PC-3 (cell line): Measurements from ENCODE around the gene GP1BA. TPM values are rescaled to one million over a fixed set of nuclear protein-coding genes. Genes with fewer than 3 reads are reported as not detected.

ENCODE experiments used
- ATAC-seq: fragments of 200-7000 bp; cut with Tn5 transposase; 2 replicates; pipeline ENCODE4 v1.9.1; 2020; ENCODE audit warnings: mild to moderate bottlenecking, moderate library complexity
- BruUV-seq: library from RNA; stranded (reverse); fragments of 400-500 nt; replicated peaks from 2 replicates; lab custom pipeline; 2021; lab: Mats Ljungman, UMichigan
- CTCF ChIA-PET: fragments of 300-600 bp; sonication (Branson Sonifier 250); formaldehyde crosslinking; loops from one replicate; lab custom pipeline; 2022; ENCODE audit warnings: antibody characterized with exemption; lab: Charles Lee
- POLR2A ChIA-PET: fragments of 300-600 bp; sonication (Branson Sonifier 250); formaldehyde crosslinking; loops from one replicate; lab custom pipeline; 2022; ENCODE audit warnings: antibody characterized with exemption; ENCODE audit not compliant: unreplicated experiment; lab: Charles Lee
- DNase-seq: peaks from one replicate; pipeline ENCODE4 v3.0.0-alpha.2; 2015
- H2AFZ ChIP-seq: fragments of 300-600 bp; sonication (generic); 2 replicates; pipeline ENCODE4 v1.6.0; 2016; ENCODE audit warnings: antibody characterized with exemption, low read length
- H3F3A ChIP-seq: fragments of 300-600 bp; sonication (generic); one replicate; pipeline ENCODE4 v1.6.0; 2017; ENCODE audit warnings: antibody characterized with exemption, low read length, control low read depth, mild to moderate bottlenecking; ENCODE audit not compliant: unreplicated experiment
- H3K27ac ChIP-seq: fragments of 300-600 bp; sonication (generic); 2 replicates; pipeline ENCODE4 v1.5.1; 2016; ENCODE audit warnings: mild to moderate bottlenecking, low read length
- H3K27me3 ChIP-seq: fragments of 300-600 bp; sonication (generic); 2 replicates; pipeline ENCODE4 v1.6.1; 2016; ENCODE audit warnings: low read length, mixed read lengths
- H3K36me3 ChIP-seq: fragments of 300-600 bp; sonication (generic); 2 replicates; pipeline ENCODE4 v1.6.1; 2016; ENCODE audit warnings: low read depth, mixed run types, low read length, mixed read lengths
- H3K4me1 ChIP-seq: fragments of 300-600 bp; sonication (generic); 2 replicates; pipeline ENCODE4 v1.5.1; 2016; ENCODE audit warnings: low read length; ENCODE audit not compliant: insufficient read depth
- H3K4me2 ChIP-seq: fragments of 300-600 bp; sonication (generic); 2 replicates; pipeline ENCODE4 v1.6.0; 2016; ENCODE audit warnings: low read length
- H3K4me3 ChIP-seq: fragments of 300-600 bp; sonication (generic); 2 replicates; pipeline ENCODE4 v1.5.1; 2016; ENCODE audit warnings: mild to moderate bottlenecking, low read length, mixed read lengths
- H3K79me2 ChIP-seq: fragments of 300-600 bp; sonication (generic); 2 replicates; pipeline ENCODE4 v1.6.1; 2017; ENCODE audit warnings: low read length, mixed read lengths
- H3K9ac ChIP-seq: fragments of 300-600 bp; sonication (generic); 2 replicates; pipeline ENCODE4 v1.6.0; 2016; ENCODE audit warnings: mild to moderate bottlenecking, low read length
- H3K9me2 ChIP-seq: fragments of 300-600 bp; sonication (generic); replicated peaks from 2 replicates; pipeline ENCODE4 v1.6.1; 2016; ENCODE audit warnings: mixed run types, low read length, mixed read lengths
- H3K9me3 ChIP-seq: fragments of 300-600 bp; sonication (generic); 2 replicates; pipeline ENCODE4 v1.6.1; 2016; ENCODE audit warnings: low read length, mixed read lengths
- H4K20me1 ChIP-seq: fragments of 300-600 bp; sonication (generic); 2 replicates; pipeline ENCODE4 v1.6.1; 2016; ENCODE audit warnings: low read length, mixed read lengths
- CTCF ChIP-seq: fragments of 300-600 bp; sonication (generic); conservative IDR thresholded peaks from 2 replicates; pipeline ENCODE4 v1.5.1; 2017; ENCODE audit warnings: antibody characterized with exemption, low read depth, mild to moderate bottlenecking, low read length
- EZH2 ChIP-seq: fragments of 300-600 bp; sonication (generic); IDR thresholded peaks from one replicate; pipeline ENCODE4 v1.6.1; 2017; ENCODE audit warnings: antibody characterized with exemption, mild to moderate bottlenecking, low read length; ENCODE audit not compliant: unreplicated experiment
- EZH2phosphoT487 ChIP-seq: fragments of 300-600 bp; sonication (generic); IDR thresholded peaks from 2 replicates; pipeline ENCODE4 v1.6.1; 2018; ENCODE audit warnings: mild to moderate bottlenecking, antibody characterized with exemption, low read length, borderline replicate concordance
- intact Hi-C: fragments of 100-400 bp; cut with micrococcal nuclease; formaldehyde crosslinking; loops from 2 replicates; pipeline ENCODE4 v1.9.0; 2023
- total RNA-seq: library from RNA; depleted of rRNA; stranded (reverse); fragments of >200 nt; gene quantifications from 2 replicates; pipeline ENCODE4 v1.2.3, GENCODE V29; 2014

The GP1BA gene
- total RNA-seq, 1 experiment from 2014 or later: not detected

DNA sequence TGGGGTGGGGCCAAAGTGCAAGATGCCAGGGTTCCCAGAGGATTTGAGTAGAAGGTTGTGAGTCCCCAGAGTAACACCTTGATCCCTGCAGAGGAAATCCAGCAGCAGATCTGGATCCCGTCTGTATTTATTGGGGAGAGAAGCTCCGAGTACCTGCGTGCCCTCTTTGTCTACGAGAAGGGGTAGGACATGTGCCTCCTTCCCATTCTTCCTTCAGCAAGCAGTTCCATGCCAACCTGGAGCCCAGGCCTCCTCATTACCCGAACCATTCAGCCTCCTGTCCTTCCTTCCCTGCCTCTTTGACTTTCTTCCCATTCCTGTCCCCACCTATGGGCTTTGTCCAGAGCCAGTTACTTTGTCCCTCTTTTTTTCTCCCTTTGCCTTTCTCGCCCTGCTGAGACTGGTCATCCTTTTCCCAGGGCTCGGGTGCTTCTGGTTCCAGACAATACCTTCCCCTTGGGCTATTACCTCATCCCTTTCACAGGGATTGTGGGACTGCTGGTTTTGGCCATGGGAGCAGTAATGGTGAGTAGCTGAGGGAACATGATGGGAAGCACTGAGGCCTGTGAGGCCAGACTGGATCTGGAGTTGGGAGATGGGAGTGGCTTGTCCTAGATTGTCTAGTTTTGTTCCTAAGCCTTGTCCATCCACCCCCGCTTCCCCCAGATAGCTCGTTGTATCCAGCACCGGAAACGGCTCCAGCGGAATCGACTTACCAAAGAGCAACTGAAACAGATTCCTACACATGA lies 10.9 kb downstream of the GP1BA start:
- peaks cover 92% of the 10 kb centered on the region for H3K79me2 ChIP-seq
- no peak for DNase-seq
- H3K4me3 ChIP-seq: no peak overlapping the region
- no peaks in the 10 kb centered on the region for H3K9me2 ChIP-seq
- POLR2A ChIA-PET: no interaction called here
- H3K27ac ChIP-seq: no peak overlapping the region
- H3K9ac ChIP-seq: no peak overlapping the region
- no peak overlapping the region for H2AFZ ChIP-seq
- H3K4me1 ChIP-seq: peaks cover 38% of the 10 kb centered on the region
- ATAC-seq: no peak
- H4K20me1 ChIP-seq: peaks cover 26% of the 10 kb centered on the region
- H3K27me3 ChIP-seq: no peaks in the 10 kb centered on the region
- H3K36me3 ChIP-seq: peaks cover 29% of the 10 kb centered on the region
- CTCF ChIA-PET: no interaction called here
- intact Hi-C loops: loop anchor here (5.0 kb wide), 1 partner anchor 36 kb away; no protein-coding TSS in a partner anchor
- BruUV-seq: no TSS peak
- no peaks in the 10 kb centered on the region for H3F3A ChIP-seq
- no peak overlapping the region for H3K4me2 ChIP-seq
- TF ChIP-seq CTCF: no peak
- no peak for TF ChIP-seq EZH2phosphoT487
- no peak for TF ChIP-seq EZH2
- no peaks in the 10 kb centered on the region for H3K9me3 ChIP-seq

GRCh38 chr17:4944163-4944553 lies 12.1 kb downstream of the GP1BA start:
- ChIA-PET POLR2A (no interaction called here), CTCF (no interaction called here)
- H3K4me3 ChIP-seq: no peak overlapping the region
- ATAC-seq (no peak), DNase-seq (no peak)
- TF ChIP-seq EZH2: no peak
- no peak for TF ChIP-seq CTCF
- TF ChIP-seq EZH2phosphoT487: no peak
- H3K9ac ChIP-seq: no peak overlapping the region
- H3K79me2 ChIP-seq: peaks cover 87% of the 10 kb centered on the region
- peak overlapping the region; percentile 74 for H3K27ac ChIP-seq
- H3K27me3 ChIP-seq: no peaks in the 10 kb centered on the region
- no peak overlapping the region for H2AFZ ChIP-seq
- intact Hi-C loops: loop anchor here (5.0 kb wide), 1 partner anchor 37 kb away; no protein-coding TSS in a partner anchor
- H3K4me1 ChIP-seq: peaks cover 29% of the 10 kb centered on the region
- no peaks in the 10 kb centered on the region for H3K9me2 ChIP-seq
- peaks cover 28% of the 10 kb centered on the region for H3K36me3 ChIP-seq
- BruUV-seq: no TSS peak
- peaks cover 26% of the 10 kb centered on the region for H4K20me1 ChIP-seq
- no peaks in the 10 kb centered on the region for H3K9me3 ChIP-seq
- H3K4me2 ChIP-seq: peak overlapping the region; percentile 70; the same call in 1 of the 2 replicates
- H3F3A ChIP-seq: no peaks in the 10 kb centered on the region

DNA sequence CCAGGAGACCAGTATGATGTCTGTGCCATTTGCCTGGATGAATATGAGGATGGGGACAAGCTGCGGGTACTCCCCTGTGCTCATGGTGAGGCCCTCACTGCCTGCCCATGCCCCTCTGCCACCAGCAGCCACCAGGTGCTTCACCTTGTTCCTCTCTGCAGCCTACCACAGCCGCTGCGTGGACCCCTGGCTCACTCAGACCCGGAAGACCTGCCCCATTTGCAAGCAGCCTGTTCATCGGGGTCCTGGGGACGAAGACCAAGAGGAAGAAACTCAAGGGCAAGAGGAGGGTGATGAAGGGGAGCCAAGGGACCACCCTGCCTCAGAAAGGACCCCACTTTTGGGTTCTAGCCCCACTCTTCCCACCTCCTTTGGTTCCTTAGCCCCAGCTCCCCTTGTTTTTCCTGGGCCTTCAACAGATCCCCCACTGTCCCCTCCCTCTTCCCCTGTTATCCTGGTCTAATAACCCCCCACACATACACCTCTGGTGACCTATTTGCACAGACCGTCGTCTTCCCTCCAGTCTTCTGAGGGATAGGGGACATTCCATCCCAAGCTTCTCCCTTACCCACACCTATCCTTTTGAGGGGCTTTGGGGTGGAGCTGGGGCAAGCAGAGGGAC lies 12.6 kb downstream of the GP1BA start:
- Histone ChIP-seq H3K9me2 (no peaks in the 10 kb centered on the region), H3K4me1 (peaks cover 29% of the 10 kb centered on the region), H3K4me3 (peak overlapping the region; percentile 43; the same call in 1 of the 2 replicates), H3F3A (no peaks in the 10 kb centered on the region), H3K36me3 (peaks cover 28% of the 10 kb centered on the region), H3K27me3 (no peaks in the 10 kb centered on the region), H3K9me3 (no peaks in the 10 kb centered on the region), H3K79me2 (peaks cover 82% of the 10 kb centered on the region), H2AFZ (no peak overlapping the region), H3K4me2 (peak overlapping the region; percentile 70), H3K9ac (peak overlapping the region; percentile 18; the same call in 1 of the 2 replicates), H4K20me1 (peaks cover 26% of the 10 kb centered on the region), H3K27ac (peak overlapping the region; percentile 74)
- POLR2A ChIA-PET: no interaction called here
- intact Hi-C loops: loop anchor here (5.0 kb wide), 1 partner anchor 37 kb away; no protein-coding TSS in a partner anchor
- BruUV-seq: no TSS peak
- CTCF ChIA-PET: no interaction called here
- ATAC-seq (no peak), DNase-seq (no peak)
- no peak for TF ChIP-seq EZH2phosphoT487
- TF ChIP-seq EZH2: no peak
- TF ChIP-seq CTCF: no peak
